Fibroblast of lung (primary cell): ENCODE results near the gene GLB1L.

ENCODE experiments used
- CTCF ChIP-seq, 2 donors: IDR thresholded peaks in 1 of 2; conservative IDR thresholded peaks in 1 of 2; 1 replicate in 1 of 2; 2 replicates in 1 of 2; pipeline ENCODE4 v1.5.1; 2011 to 2012; ENCODE audit warnings: low read length in 2 of 2, control low read depth in 1 of 2, inconsistent platforms in 1 of 2, low read depth in 1 of 2, mild to moderate bottlenecking in 1 of 2
- EZH2 ChIP-seq: IDR thresholded peaks from 2 replicates; pipeline ENCODE4 v1.5.1; 2012; ENCODE audit warnings: low read length, control low read depth, mild to moderate bottlenecking; ENCODE audit errors: missing control alignments

- TF ChIP-seq CTCF (conservative IDR thresholded peaks at IDR 0.05 in 1 of 2, IDR thresholded peaks at IDR 0.05 in 1 of 2; ENCODE audit: low read depth in 1 of 2, low read length in 2 of 2) (no peak), EZH2 (no peak)
Observed at GRCh38 chr2:219289195-219289536, 43.9 kb upstream of the GLB1L start.
